Endothelial cell of umbilical vein (primary cell): ENCODE data around the gene CPNE2.
"Not testable (repeated sequence)": the region's sequence is repeated elsewhere in the genome, so short reads cannot be mapped to it uniquely, and the experiment has no call there.

Source experiments
- CTCF ChIP-seq, 2 donors: IDR thresholded peaks; 1 replicate in 1 of 2; 2 replicates in 1 of 2; pipeline ENCODE4 v1.5.1; 2011; ENCODE audit warnings: low read length in 2 of 2, mild to moderate bottlenecking in 2 of 2, moderate library complexity in 2 of 2, control low read depth in 1 of 2, inconsistent platforms in 1 of 2, low read depth in 1 of 2; ENCODE audit not compliant: insufficient read depth in 1 of 2; ENCODE audit errors: extremely low read depth in 1 of 2
- EZH2 ChIP-seq: IDR thresholded peaks from 2 replicates; pipeline ENCODE4 v1.6.1; 2012; ENCODE audit warnings: borderline replicate concordance, low read depth, mild to moderate bottlenecking, moderate library complexity, low read length, inconsistent platforms; ENCODE audit not compliant: severe bottlenecking
- MAX ChIP-seq: IDR thresholded peaks from 2 replicates; pipeline ENCODE4 v1.6.1; 2011; ENCODE audit not compliant: insufficient read depth, insufficient read length
- POLR2A ChIP-seq: IDR thresholded peaks from 2 replicates; pipeline ENCODE4 v1.6.1; 2012; ENCODE audit warnings: low read depth, mild to moderate bottlenecking, control low read depth, low read length
- POLR2AphosphoS5 ChIP-seq: IDR thresholded peaks from 2 replicates; pipeline ENCODE4 v1.6.1; 2012; ENCODE audit warnings: low read depth, mild to moderate bottlenecking, control low read depth, low read length, moderate library complexity; ENCODE audit not compliant: insufficient read depth

GRCh38 chr16:57099965-57100364 is 7.6 kb downstream of the CPNE2 start:
- TF ChIP-seq POLR2A; CTCF (IDR thresholded peaks at IDR 0.05; ENCODE audit: extremely low read depth in 1 of 2, insufficient read depth in 1 of 2, low read depth in 1 of 2, low read length in 2 of 2); MAX; POLR2AphosphoS5; EZH2: not testable (repeated sequence)
